RKO (cell line): ENCODE results near the gene TULP1.

Experiments
- DNase-seq: peaks from one replicate; pipeline ENCODE4 v3.0.0-alpha.2; 2016; ENCODE audit warnings: low spot score

TULP1 gene

GRCh38 chr6:35483893-35484645 lies 28.6 kb downstream of the TULP1 start:
- no peak for DNase-seq

- DNase-seq, result no peak
Measured at GRCh38 chr6:35483490-35483889, 29.2 kb downstream of the TULP1 start.

DNA sequence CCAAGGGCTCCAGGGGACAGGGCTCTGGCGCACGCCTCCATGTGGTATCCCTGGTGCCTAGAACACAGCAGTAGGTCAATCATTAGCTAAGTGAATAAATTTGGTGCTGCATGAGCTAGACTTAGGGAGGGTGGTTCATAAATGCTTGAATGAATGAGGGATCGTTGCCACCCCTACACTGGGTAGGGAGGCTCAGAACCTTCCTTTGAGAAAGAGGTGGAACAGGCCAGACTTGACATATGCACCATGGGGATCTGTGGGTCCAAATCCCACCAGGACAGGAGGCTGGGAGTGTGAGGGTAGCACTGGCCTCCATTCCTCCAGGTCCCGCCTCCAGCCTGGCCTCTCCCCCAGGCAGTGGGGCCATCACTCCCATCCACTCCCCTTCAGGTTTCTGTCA lies 29.6 kb downstream of the TULP1 start:
- DNase-seq, result no peak

GRCh38 chr6:35481226-35481625 lies 31.5 kb downstream of the TULP1 start:
- no peak for DNase-seq

DNA sequence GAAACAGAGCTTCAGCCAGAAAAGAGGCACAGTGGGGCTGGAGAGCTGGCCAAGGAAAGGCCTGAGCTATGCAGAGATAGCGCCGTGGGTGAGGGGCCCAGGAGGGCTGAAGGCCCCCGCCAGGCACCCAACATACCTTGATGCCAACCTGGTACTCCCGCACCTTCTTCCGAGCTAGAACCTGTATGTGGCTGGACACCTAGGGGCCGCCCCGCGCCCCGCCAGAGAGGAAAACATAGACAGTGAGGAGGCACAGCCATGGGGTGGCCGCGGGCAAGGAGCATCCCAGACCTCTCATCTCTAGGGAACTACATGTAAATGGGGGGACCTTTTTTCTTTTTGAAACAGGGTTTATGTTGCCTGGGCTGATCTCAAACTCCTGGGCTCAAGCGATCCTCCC lies 32.5 kb downstream of the TULP1 start:
- no peak for DNase-seq

- DNase-seq, result no peak
Measured at GRCh38 chr6:35478259-35478658, 34.4 kb downstream of the TULP1 start.

DNA sequence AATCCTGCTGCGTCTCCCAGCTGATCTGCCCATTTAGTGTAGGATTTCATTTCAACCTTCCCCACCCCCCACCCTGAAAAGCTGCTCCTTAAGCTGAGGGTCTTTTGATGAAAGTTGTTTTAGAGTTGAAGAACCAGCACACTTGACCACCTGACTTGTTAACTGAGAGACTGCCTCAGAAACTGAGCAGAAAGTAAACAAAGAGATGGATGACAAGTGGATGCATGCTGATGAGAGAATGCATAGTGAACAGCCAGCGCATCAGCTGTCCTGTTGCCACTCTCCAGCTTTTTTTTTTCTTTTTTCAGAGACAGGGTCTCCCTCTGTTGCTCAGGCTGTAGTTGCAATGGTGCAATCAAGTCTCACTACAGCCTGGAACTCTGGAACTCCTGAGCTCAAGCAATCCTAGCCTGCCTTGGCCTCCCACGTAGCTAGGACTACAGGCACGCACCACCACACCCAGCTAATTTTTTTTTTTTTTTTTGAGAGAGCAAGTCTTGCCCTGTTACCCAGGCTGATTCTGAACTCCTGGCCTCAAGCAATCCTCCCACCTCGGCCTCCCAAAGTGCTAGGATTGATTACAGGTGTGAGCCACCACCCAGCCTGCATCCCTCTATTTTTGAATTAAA lies 35.0 kb downstream of the TULP1 start:
- no peak for DNase-seq

- DNase-seq, result no peak
Measured at GRCh38 chr6:35477028-35477427, 35.7 kb downstream of the TULP1 start.

GRCh38 chr6:35476004-35476403 lies 36.7 kb downstream of the TULP1 start:
- no peak for DNase-seq

DNA sequence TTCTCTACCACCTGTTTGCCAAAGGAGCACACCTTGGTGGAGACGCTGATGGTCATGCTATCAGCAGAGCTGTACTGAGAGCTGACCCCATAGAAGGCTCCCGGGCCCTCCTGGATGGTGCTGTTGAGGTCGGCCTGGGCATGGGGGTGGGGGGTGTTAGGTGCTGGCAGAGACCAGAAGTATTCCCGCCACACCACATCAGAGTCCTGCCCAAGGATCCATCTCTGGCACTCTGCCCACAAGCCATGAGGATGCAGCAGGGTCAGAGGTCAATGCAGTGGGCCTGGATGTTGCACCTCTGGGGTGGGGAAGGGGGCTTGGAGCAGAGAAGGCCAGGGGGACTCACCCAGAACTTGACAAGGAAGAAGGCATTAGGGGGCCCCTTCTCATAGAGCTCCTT lies 37.1 kb downstream of the TULP1 start:
- no peak for DNase-seq

- DNase-seq, result no peak
Measured at GRCh38 chr6:35474942-35475570, 37.6 kb downstream of the TULP1 start.

DNA sequence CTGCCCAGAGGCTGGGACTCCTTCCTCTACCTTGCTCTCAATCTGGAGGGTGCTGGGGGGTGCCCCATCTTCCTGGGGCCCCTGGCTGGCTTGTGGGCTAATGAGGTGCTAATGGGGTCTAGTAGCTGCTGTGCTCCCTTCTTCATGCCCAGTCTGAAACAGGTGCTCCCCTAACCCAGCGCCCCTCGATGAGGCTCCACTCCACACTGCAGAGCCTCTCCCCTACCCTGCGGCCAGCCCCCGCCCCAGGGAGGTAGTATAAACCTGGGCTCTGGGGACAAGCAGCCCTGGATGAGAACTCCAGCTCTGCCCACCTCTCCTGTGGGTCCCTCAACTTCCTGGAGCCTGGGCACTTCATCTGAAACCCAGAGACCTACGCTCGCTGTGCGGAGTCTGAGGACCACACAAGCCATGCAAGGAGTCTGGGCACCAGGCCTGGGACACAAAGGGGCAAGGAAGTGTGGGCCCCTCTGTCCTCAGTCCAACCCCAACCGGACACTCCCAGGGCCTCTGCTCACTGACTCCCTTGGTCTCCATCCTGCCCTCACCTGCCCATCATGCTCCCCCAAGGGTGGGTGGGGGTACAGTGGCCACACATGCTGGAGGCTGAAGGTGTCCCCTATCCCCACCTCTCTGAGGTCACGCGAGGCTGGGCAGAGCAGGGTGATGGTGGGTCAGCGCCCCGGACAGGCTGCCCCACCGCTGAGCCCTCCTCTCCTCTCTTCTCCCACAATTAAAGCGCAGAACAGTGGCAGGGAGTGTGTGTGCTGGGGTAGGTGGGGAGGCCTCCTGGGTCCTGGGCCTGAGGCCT lies 38.4 kb downstream of the TULP1 start:
- DNase-seq, result no peak

- DNase-seq, result no peak
Measured at GRCh38 chr6:35473850-35474130, 38.9 kb downstream of the TULP1 start.

DNA sequence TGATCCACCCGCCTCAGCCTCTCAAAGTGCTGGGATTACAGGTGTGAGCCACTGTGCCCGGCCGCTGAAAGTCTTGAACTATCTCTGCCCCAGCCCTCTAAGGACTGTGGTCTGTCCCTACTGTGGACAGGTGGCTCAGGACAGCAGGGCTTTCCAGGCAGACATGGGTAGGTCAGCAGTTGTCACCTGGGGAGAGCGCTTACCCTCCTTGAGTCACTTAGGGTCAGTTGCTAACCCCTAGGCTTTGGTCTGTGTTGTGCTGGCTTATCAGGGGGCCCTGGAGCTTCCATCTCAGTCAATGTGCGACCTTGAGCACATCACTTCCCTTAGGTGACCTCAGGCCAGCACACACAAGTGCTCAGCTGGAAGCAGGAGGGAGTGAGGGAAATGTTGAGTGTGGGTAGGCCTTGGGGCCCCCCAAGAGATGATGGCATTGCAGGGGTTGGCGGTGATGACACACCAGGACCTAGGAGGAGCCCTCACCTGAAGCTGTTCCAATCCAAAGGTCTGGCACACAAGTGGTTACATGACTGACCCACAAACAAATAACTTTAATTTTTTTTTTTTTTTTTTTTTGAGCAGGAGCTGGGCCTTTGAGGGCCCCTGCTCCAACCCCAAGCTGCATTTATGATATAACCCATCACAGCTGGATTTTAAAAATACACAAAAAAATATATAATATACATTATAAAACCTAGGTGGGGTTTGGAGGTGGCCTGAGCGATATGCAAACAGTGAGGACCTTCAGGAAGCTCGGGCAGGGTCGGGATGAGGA lies 39.4 kb downstream of the TULP1 start:
- DNase-seq, result no peak

DNA sequence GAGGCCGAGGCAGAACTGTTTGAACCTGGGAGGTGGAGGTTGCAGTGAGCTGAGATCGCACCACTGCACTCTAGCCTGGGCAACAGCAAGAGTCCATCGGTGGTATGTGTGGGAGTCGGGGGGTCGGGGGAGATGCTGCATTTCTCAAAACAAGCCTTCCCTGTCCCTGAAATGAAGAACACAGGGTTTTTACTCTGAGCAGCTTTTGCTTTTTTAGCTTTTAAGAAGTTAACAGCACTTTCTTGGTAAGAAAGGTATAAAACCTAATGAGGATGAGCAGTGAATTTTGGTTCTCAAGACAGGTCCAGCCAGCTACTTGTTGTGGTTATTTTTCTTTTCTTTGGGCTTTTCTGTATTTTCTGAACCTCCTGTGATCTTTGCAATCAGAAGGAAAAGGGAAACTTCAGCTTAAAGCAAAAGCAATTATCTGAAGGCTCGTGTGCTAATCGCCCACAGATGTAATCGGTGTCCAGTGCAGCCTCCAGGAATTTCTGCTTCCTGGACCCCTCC lies 40.8 kb downstream of the TULP1 start:
- no peak for DNase-seq

DNA sequence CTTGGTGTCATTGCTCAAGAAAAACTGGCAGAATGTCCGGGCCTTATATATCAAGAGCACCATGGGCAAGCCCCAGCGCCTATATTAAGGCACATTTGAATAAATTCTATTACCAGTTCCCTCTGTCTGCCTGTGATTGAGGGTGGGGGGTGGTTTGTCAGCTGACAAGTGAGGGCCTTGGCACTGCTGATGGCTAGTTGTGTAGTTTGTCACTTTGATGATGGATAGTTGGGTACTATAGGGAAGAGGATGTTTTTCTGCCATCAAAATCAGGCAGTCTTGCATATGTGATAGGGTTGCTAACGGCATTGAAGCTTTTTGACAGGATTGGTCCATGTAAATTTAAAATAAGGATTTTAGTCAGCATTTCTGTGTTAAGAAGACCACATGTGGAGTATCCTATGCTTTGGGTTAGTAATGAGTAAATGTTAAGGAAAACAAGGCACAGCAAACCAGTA lies 42.0 kb downstream of the TULP1 start:
- DNase-seq, result peak; percentile 49

GRCh38 chr6:35469751-35470662 lies 42.7 kb downstream of the TULP1 start:
- DNase-seq, result peak; percentile 64

- no peak for DNase-seq
Measured at GRCh38 chr6:35468980-35469750, 43.5 kb downstream of the TULP1 start.

- DNase-seq, result peak; percentile 97
Measured at GRCh38 chr6:35468181-35468979, 44.3 kb downstream of the TULP1 start, which contains the start of gene RPL10A. RPL10A (plus strand) TSS chr6:35468401; CDS start chr6:35468435, 34 bp downstream.
